Heart right ventricle (tissue), 16 donors: ENCODE measurements around the gene AUTS2. TPM values are rescaled to one million over a fixed set of nuclear protein-coding genes. Genes with fewer than 3 reads are reported as not detected.

Experiments used
- ATAC-seq, 8 donors: fragments of 200-7000 bp; cut with Tn5 transposase; one replicate each; pipeline ENCODE4 v1.9.1; 2020; ENCODE audit warnings: mild to moderate bottlenecking in 8 of 8, moderate library complexity in 8 of 8, moderate number of reproducible peaks in 1 of 8
- DNase-seq, 2 donors: peaks; one replicate each; pipeline ENCODE4 v3.0.0-alpha.2; 2020
- H3K27ac ChIP-seq, 10 donors: fragments of 200-600 bp; sonication (generic) in 2 of 10; one replicate each; pipeline versions ENCODE4 v1.5.0 to v1.8.0; 2020 to 2022; ENCODE audit warnings: mild to moderate bottlenecking in 3 of 10
- H3K27me3 ChIP-seq, 7 donors: fragments of 200-600 bp; one replicate each; pipeline ENCODE4 v1.8.0; 2021 to 2022; ENCODE audit warnings: mild to moderate bottlenecking in 2 of 7
- H3K36me3 ChIP-seq, 9 donors: fragments of 200-600 bp; sonication (generic) in 1 of 9; one replicate each; pipeline versions ENCODE4 v1.5.0 to v1.8.0; 2020 to 2022; ENCODE audit warnings: mild to moderate bottlenecking in 2 of 9
- H3K4me1 ChIP-seq, 9 donors: fragments of 200-600 bp; sonication (generic) in 1 of 9; one replicate each; pipeline versions ENCODE4 v1.5.0 to v1.8.0; 2020 to 2022; ENCODE audit warnings: mild to moderate bottlenecking in 4 of 9
- H3K4me3 ChIP-seq, 10 donors: fragments of 200-600 bp; sonication (generic) in 2 of 10; one replicate each; pipeline versions ENCODE4 v1.5.0 to v1.8.0; 2020 to 2022; ENCODE audit warnings: mild to moderate bottlenecking in 7 of 10, moderate library complexity in 2 of 10
- H3K9me3 ChIP-seq, 11 donors: fragments of 200-600 bp in 10 of 11; sonication (generic) in 2 of 11; one replicate each; pipeline versions ENCODE4 v1.5.0 to v1.8.0; 2013 to 2022; ENCODE audit warnings: mild to moderate bottlenecking in 2 of 11, control low read depth in 1 of 11, moderate library complexity in 1 of 11
- CTCF ChIP-seq, 9 donors: fragments of 200-600 bp; sonication (generic) in 2 of 9; IDR thresholded peaks; one replicate each; pipeline versions ENCODE4 v1.5.0 to v1.8.0; 2021 to 2022; ENCODE audit warnings: antibody characterized with exemption in 9 of 9, mild to moderate bottlenecking in 5 of 9, moderate library complexity in 1 of 9
- WGBS, 2 donors: extraction: QIAGEN DNeasy Blood & Tissue Kit; methylation state at CpG; one replicate each; pipeline ENCODE4 v1.1.7; 2013; ENCODE audit warnings: inconsistent platforms in 1 of 2; 5-methylcytosine and 5-hydroxymethylcytosine counted together
- intact Hi-C, 10 donors: fragments of 100-400 bp; cut with DNase I; formaldehyde crosslinking; loops; one replicate each; pipeline versions ENCODE4 v1.11.1 to v1.14.2; 2022
- polyA plus RNA-seq, 2 donors: library from polyadenylated mRNA; stranded (reverse); fragments of 200-250 nt; gene quantifications; one replicate each; pipeline ENCODE4 v1.2.3, GENCODE V29; 2013
- total RNA-seq, 10 donors: library from RNA; stranded (reverse); fragmentation: NEBNext Ultra II Directional in 3 of 10; extraction: Animal tissue kit (Norgen Biotek cat#: 25700) in 3 of 10; gene quantifications; one replicate each; pipeline versions ENCODE4 v1.2.1 to v1.2.4, GENCODE V29; 2021 to 2023
- donor health status: Arrhythmogenic right ventricular cardiomyopathy.
- donor health status: ischemic (EF 13 %, LVEDD 7.1; RV severe dilation, severe dysfunction).
- donor health status: healthy with polysubstance abuse.
- donor health status: DM: no; HTN: yes; CAD: no.
- donor health status: DM: no; HTN: no; CAD: no.
- donor health status: ischemic (EF 25% LVEDD 6.9; RV normal size, moderate dysfunction).
- donor health status: ischemic (EF 25% LVEDD 5.7; RV mildly dilated, moderate dysfunction).
- donor health status: healthy.
- donor health status: DM: yes; HTN: yes; CAD: no.
- donor health status: Ischemic cardiomyopathy.
- donor health status: ischemic (EF 35%, LVEDD 5.7; RV mildly dilated, moderate dysfunction).
- donor health status: nonischemic (EF 11% LVEDD 7.7; RV severe dilation, severe dysfunction).
- donor health status: DM: yes; HTN: yes; CAD: no.
- donor health status: PGD.
- donor health status: ischemic (EF 29% LVEDD 5.4; RV normal size, mild dysfunction).
- donor health status: nonischemic (EF 23%, LVEDD 6.1; RV moderate dilation, normal function).

Gene AUTS2
- total and polyA plus RNA-seq, 12 donors: 1.6 to 11.2 (median 7.3) TPM

GRCh38 chr7:69825113-69825972, 227.1 kb downstream of the AUTS2 start:
- peaks cover 0 to 11% (median 0%) of the 10 kb centered on the region in 11 donors for H3K9me3 ChIP-seq
- DNase-seq (no peak), ATAC-seq (peak in 5 of 8 donors; percentile 12 to 54 (median 34))
- no peaks in the 10 kb centered on the region for H3K27me3 ChIP-seq
- no peaks in the 10 kb centered on the region for H3K36me3 ChIP-seq
- 92 to 93% methylated on average over 7 of the region's 7 CpGs for WGBS, 2 donors
- TF ChIP-seq CTCF (IDR thresholded peaks at IDR 0.05): peak in 7 of 9 donors; percentile 12 to 52 (median 38)
- H3K4me1 ChIP-seq: peaks cover 0 to 29% (median 14%) of the 10 kb centered on the region in 9 donors
- H3K27ac ChIP-seq: no peak overlapping the region
- H3K4me3 ChIP-seq: no peak overlapping the region
- intact Hi-C loops: no loop called here

GRCh38 chr7:69826283-69826682, 228.0 kb downstream of the AUTS2 start:
- Histone ChIP-seq H3K4me1 (peaks cover 0 to 29% (median 14%) of the 10 kb centered on the region in 9 donors), H3K27me3 (no peaks in the 10 kb centered on the region), H3K4me3 (no peak overlapping the region), H3K36me3 (no peaks in the 10 kb centered on the region), H3K27ac (no peak overlapping the region), H3K9me3 (peaks cover 0 to 11% (median 0%) of the 10 kb centered on the region in 11 donors)
- intact Hi-C loops: no loop called here
- 98% methylated on average over 3 of the region's 3 CpGs for WGBS, 2 donors
- no peak for TF ChIP-seq CTCF (IDR thresholded peaks at IDR 0.05)
- ATAC-seq: no peak
- DNase-seq: no peak

GRCh38 chr7:69827140-69827539, 228.9 kb downstream of the AUTS2 start:
- Histone ChIP-seq H3K36me3 (no peaks in the 10 kb centered on the region), H3K9me3 (peaks cover 0 to 11% (median 0%) of the 10 kb centered on the region in 11 donors), H3K4me3 (no peak overlapping the region), H3K27me3 (no peaks in the 10 kb centered on the region), H3K27ac (no peak overlapping the region), H3K4me1 (peaks cover 0 to 28% (median 13%) of the 10 kb centered on the region in 9 donors)
- intact Hi-C loops: no loop called here
- ATAC-seq: no peak
- no peak for TF ChIP-seq CTCF (IDR thresholded peaks at IDR 0.05)
- no peak for DNase-seq
- 97 to 98% methylated on average over 4 of the region's 4 CpGs for WGBS, 2 donors

GRCh38 chr7:69827558-69827957, 229.3 kb downstream of the AUTS2 start:
- Histone ChIP-seq H3K27ac (no peak overlapping the region), H3K27me3 (no peaks in the 10 kb centered on the region), H3K4me1 (peaks cover 0 to 24% (median 9%) of the 10 kb centered on the region in 9 donors), H3K9me3 (peaks cover 0 to 11% (median 0%) of the 10 kb centered on the region in 11 donors), H3K36me3 (no peaks in the 10 kb centered on the region), H3K4me3 (no peak overlapping the region)
- WGBS, 2 donors: 68 to 69% methylated on average over 3 of the region's 3 CpGs
- TF ChIP-seq CTCF (IDR thresholded peaks at IDR 0.05): no peak
- intact Hi-C loops: no loop called here
- no peak for ATAC-seq
- DNase-seq: no peak
